ENCODE results near the gene STRBP.
A peak's percentile ranks its signal among the peaks of the same experiment; 100 is the strongest.
"Not testable (repeated sequence)": the region's sequence is repeated elsewhere in the genome, so short reads cannot be mapped to it uniquely, and the experiment has no call there.

Gene STRBP

GRCh38 chr9:123268465-123269259 lies at the start of gene STRBP:
TSS of gene STRBP (minus strand) at chr9:123268586. CDS start at chr9:123184134, 84,452 bp downstream.
- in situ Hi-C loops (cut with MboI; ENCODE audit: low pct_unique_long_range_greater_than_20kb, low sequenced_read_pairs): no loop called here
- DNase-seq: peak; percentile 91

GRCh38 chr9:123316053-123316718 lies 47.8 kb upstream of the STRBP start:
- peak; percentile 92 for DNase-seq
- in situ Hi-C loops (cut with MboI; ENCODE audit: low pct_unique_long_range_greater_than_20kb, low sequenced_read_pairs): no loop called here

- DNase-seq: no peak
Observed at GRCh38 chr9:123315635-123316034, 47.2 kb upstream of the STRBP start.

GRCh38 chr9:123314617-123315016 lies 46.2 kb upstream of the STRBP start:
- DNase-seq: no peak
- in situ Hi-C loops (cut with MboI; ENCODE audit: low pct_unique_long_range_greater_than_20kb, low sequenced_read_pairs): no loop called here

More at GRCh38 chr9:123315635-123316034, 47.2 kb upstream of the STRBP start:
- in situ Hi-C loops (cut with MboI; ENCODE audit: low pct_unique_long_range_greater_than_20kb, low sequenced_read_pairs): no loop called here

- in situ Hi-C loops (cut with MboI; ENCODE audit: low pct_unique_long_range_greater_than_20kb, low sequenced_read_pairs): no loop called here
- no peak for DNase-seq
Observed at GRCh38 chr9:123312306-123312877, 44.0 kb upstream of the STRBP start.

- no peak for DNase-seq
- in situ Hi-C loops (cut with MboI; ENCODE audit: low pct_unique_long_range_greater_than_20kb, low sequenced_read_pairs): no loop called here
Observed at GRCh38 chr9:123311250-123311752, 42.9 kb upstream of the STRBP start.

- no peak for DNase-seq
- in situ Hi-C loops (cut with MboI; ENCODE audit: low pct_unique_long_range_greater_than_20kb, low sequenced_read_pairs): no loop called here
Observed at GRCh38 chr9:123310551-123311249, 42.3 kb upstream of the STRBP start.

- no peak for DNase-seq
- in situ Hi-C loops (cut with MboI; ENCODE audit: low pct_unique_long_range_greater_than_20kb, low sequenced_read_pairs): no loop called here
Observed at GRCh38 chr9:123309611-123310010, 41.2 kb upstream of the STRBP start.

- in situ Hi-C loops (cut with MboI; ENCODE audit: low pct_unique_long_range_greater_than_20kb, low sequenced_read_pairs): no loop called here
- DNase-seq: no peak
Observed at GRCh38 chr9:123305879-123306278, 37.5 kb upstream of the STRBP start.

GRCh38 chr9:123304340-123304691 lies 35.9 kb upstream of the STRBP start:
- DNase-seq: no peak
- in situ Hi-C loops (cut with MboI; ENCODE audit: low pct_unique_long_range_greater_than_20kb, low sequenced_read_pairs): no loop called here

GRCh38 chr9:123302348-123303214 lies 34.2 kb upstream of the STRBP start:
- peak; percentile 75 for DNase-seq
- in situ Hi-C loops (cut with MboI; ENCODE audit: low pct_unique_long_range_greater_than_20kb, low sequenced_read_pairs): no loop called here

GRCh38 chr9:123301936-123302335 lies 33.5 kb upstream of the STRBP start:
- in situ Hi-C loops (cut with MboI; ENCODE audit: low pct_unique_long_range_greater_than_20kb, low sequenced_read_pairs); DNase-seq: not testable (repeated sequence)

- DNase-seq: no peak
- in situ Hi-C loops (cut with MboI; ENCODE audit: low pct_unique_long_range_greater_than_20kb, low sequenced_read_pairs): no loop called here
Observed at GRCh38 chr9:123300554-123300953, 32.2 kb upstream of the STRBP start.

GRCh38 chr9:123299558-123300126 lies 31.3 kb upstream of the STRBP start:
- in situ Hi-C loops (cut with MboI; ENCODE audit: low pct_unique_long_range_greater_than_20kb, low sequenced_read_pairs): no loop called here
- no peak for DNase-seq

- DNase-seq: no peak
- in situ Hi-C loops (cut with MboI; ENCODE audit: low pct_unique_long_range_greater_than_20kb, low sequenced_read_pairs): no loop called here
Observed at GRCh38 chr9:123296174-123296573, 27.8 kb upstream of the STRBP start.

GRCh38 chr9:123291736-123292135 lies 23.4 kb upstream of the STRBP start:
- in situ Hi-C loops (cut with MboI; ENCODE audit: low pct_unique_long_range_greater_than_20kb, low sequenced_read_pairs): no loop called here
- no peak for DNase-seq

GRCh38 chr9:123290764-123291163 lies 22.4 kb upstream of the STRBP start:
- no peak for DNase-seq
- in situ Hi-C loops (cut with MboI; ENCODE audit: low pct_unique_long_range_greater_than_20kb, low sequenced_read_pairs): no loop called here

- no peak for DNase-seq
- in situ Hi-C loops (cut with MboI; ENCODE audit: low pct_unique_long_range_greater_than_20kb, low sequenced_read_pairs): no loop called here
Observed at GRCh38 chr9:123287639-123288038, 19.3 kb upstream of the STRBP start.

Data from KBM-7 (cell line).